CD4-positive, alpha-beta T cell treated with Interleukin-2 at 100 ng/mL for 4 hours (primary cell): ENCODE data around the gene OR10A7.
"Not testable (repeated sequence)": the region's sequence is repeated elsewhere in the genome, so short reads cannot be mapped to it uniquely, and the experiment has no call there.

Experiments used
- DNase-seq: peaks from one replicate; pipeline ENCODE4 v3.0.0-alpha.2; 2020; ENCODE audit warnings: low spot score

Gene OR10A7

GRCh38 chr12:55220725-55221124 is at the start of gene OR10A7:
Gene OR10A7, plus strand, starts transcription at chr12:55221025. Its CDS starts 0 bp downstream, at chr12:55221025.
- DNase-seq = no peak

GRCh38 chr12:55171445-55171844 is 49.4 kb upstream of the OR10A7 start:
- DNase-seq = no peak

GRCh38 chr12:55171846-55172245 is 49.0 kb upstream of the OR10A7 start:
- not testable (repeated sequence) for DNase-seq

- no peak for DNase-seq
These were observed 48.1 kb upstream of the OR10A7 start for GRCh38 chr12:55172686-55173085.

GRCh38 chr12:55173456-55173855 is 47.4 kb upstream of the OR10A7 start:
- no peak for DNase-seq

- no peak for DNase-seq
These were observed 32.3 kb upstream of the OR10A7 start for GRCh38 chr12:55188573-55188972.

- DNase-seq = peak; percentile 68
These were observed 31.8 kb upstream of the OR10A7 start for GRCh38 chr12:55188974-55189556.

GRCh38 chr12:55194382-55194781 is 26.4 kb upstream of the OR10A7 start:
- DNase-seq = no peak

GRCh38 chr12:55226523-55226922 is 5.7 kb downstream of the OR10A7 start:
- no peak for DNase-seq

- no peak for DNase-seq
These were observed 6.8 kb downstream of the OR10A7 start for GRCh38 chr12:55227643-55228042.

GRCh38 chr12:55244309-55244708 is 23.5 kb downstream of the OR10A7 start, which contains the start of gene OR6C74:
Gene OR6C74, plus strand, starts transcription at chr12:55244609. Its CDS starts 2,679 bp downstream, at chr12:55247288.
- DNase-seq = no peak

GRCh38 chr12:55246159-55246558 is 25.3 kb downstream of the OR10A7 start:
- no peak for DNase-seq

GRCh38 chr12:55250944-55251343 is 30.1 kb downstream of the OR10A7 start:
- DNase-seq = no peak

- no peak for DNase-seq
These were observed 32.5 kb downstream of the OR10A7 start for GRCh38 chr12:55253281-55253680.

- no peak for DNase-seq
These were observed 36.0 kb downstream of the OR10A7 start for GRCh38 chr12:55256831-55257230.

GRCh38 chr12:55258303-55258702 is 37.5 kb downstream of the OR10A7 start:
- no peak for DNase-seq
